H9 (cell line): ENCODE data around the gene SLC2A10. TPM values are rescaled to one million over a fixed set of nuclear protein-coding genes. Genes with fewer than 3 reads are reported as not detected.

Experiments
- DNase-seq: peaks from one replicate; pipeline ENCODE4 v3.0.0-alpha.2; 2017
- H2AFZ ChIP-seq: one replicate; pipeline ENCODE4 v1.6.1; 2013; ENCODE audit warnings: mild to moderate bottlenecking, low read length, control low read depth, moderate library complexity
- H2AK5ac ChIP-seq: 2 replicates; pipeline ENCODE4 v1.6.1; 2013; ENCODE audit warnings: low read length, control low read depth, mixed read lengths; ENCODE audit not compliant: insufficient read length
- H2BK120ac ChIP-seq: one replicate; pipeline ENCODE4 v1.6.1; 2013; ENCODE audit warnings: low read depth, mild to moderate bottlenecking, low read length, control low read depth, inconsistent platforms; ENCODE audit not compliant: poor library complexity, severe bottlenecking
- H2BK12ac ChIP-seq: 2 replicates; pipeline ENCODE4 v1.6.1; 2013; ENCODE audit warnings: low read length, control low read depth, mixed read lengths, low read depth; ENCODE audit not compliant: insufficient read length
- H2BK15ac ChIP-seq: 2 replicates; pipeline ENCODE4 v1.6.1; 2013; ENCODE audit warnings: low read depth, low read length, control low read depth
- H2BK20ac ChIP-seq: one replicate; pipeline ENCODE4 v1.6.1; 2013; ENCODE audit warnings: low read depth, mild to moderate bottlenecking, low read length, control low read depth, inconsistent platforms; ENCODE audit not compliant: poor library complexity, severe bottlenecking
- H2BK5ac ChIP-seq: 2 replicates; pipeline ENCODE4 v1.6.1; 2013; ENCODE audit warnings: low read length, control low read depth, mixed read lengths; ENCODE audit not compliant: insufficient read length
- H3K14ac ChIP-seq: 2 replicates; pipeline ENCODE4 v1.6.1; 2013; ENCODE audit warnings: low read length, control low read depth; ENCODE audit not compliant: insufficient read depth
- H3K18ac ChIP-seq: 2 replicates; pipeline ENCODE4 v1.6.1; 2013; ENCODE audit warnings: low read depth, mild to moderate bottlenecking, mixed read lengths, low read length, control low read depth; ENCODE audit not compliant: insufficient read length
- H3K23ac ChIP-seq: 2 replicates; pipeline ENCODE4 v1.6.1; 2013; ENCODE audit warnings: low read length, control low read depth, mixed read lengths, low read depth; ENCODE audit not compliant: insufficient read length
- H3K23me2 ChIP-seq: 2 replicates; pipeline ENCODE4 v1.6.1; 2013; ENCODE audit warnings: low read depth, mild to moderate bottlenecking, mixed read lengths, low read length, control low read depth; ENCODE audit not compliant: insufficient read length, poor library complexity, severe bottlenecking
- H3K27ac ChIP-seq: 2 replicates; pipeline ENCODE4 v1.5.1; 2013; ENCODE audit warnings: low read length, control low read depth, mixed read lengths, low read depth; ENCODE audit not compliant: insufficient read length
- H3K27me3 ChIP-seq: 2 replicates; pipeline ENCODE4 v1.6.1; 2013; ENCODE audit warnings: low read length, control low read depth, inconsistent platforms; ENCODE audit not compliant: insufficient read depth
- H3K4ac ChIP-seq: 2 replicates; pipeline ENCODE4 v1.6.1; 2013; ENCODE audit warnings: low read depth, mild to moderate bottlenecking, control low read depth, inconsistent platforms, low read length, moderate library complexity
- H3K4me1 ChIP-seq: 2 replicates; pipeline ENCODE4 v1.6.1; 2013; ENCODE audit warnings: low read length, control low read depth, inconsistent platforms; ENCODE audit not compliant: insufficient read depth
- H3K4me2 ChIP-seq: 2 replicates; pipeline ENCODE4 v1.6.1; 2013; ENCODE audit warnings: low read length, control low read depth, mixed read lengths; ENCODE audit not compliant: insufficient read length, insufficient read depth
- H3K56ac ChIP-seq: 2 replicates; pipeline ENCODE4 v1.6.1; 2013; ENCODE audit warnings: low read depth, mild to moderate bottlenecking, mixed read lengths, low read length, control low read depth; ENCODE audit not compliant: insufficient read length
- H3K79me1 ChIP-seq: 2 replicates; pipeline ENCODE4 v1.6.1; 2013; ENCODE audit warnings: low read depth, mild to moderate bottlenecking, moderate library complexity, low read length, control low read depth, inconsistent platforms; ENCODE audit not compliant: insufficient read depth, poor library complexity, severe bottlenecking
- H3K79me2 ChIP-seq: 2 replicates; pipeline ENCODE4 v1.6.1; 2013; ENCODE audit warnings: low read length, control low read depth, inconsistent platforms; ENCODE audit not compliant: insufficient read depth
- H3K9ac ChIP-seq: 2 replicates; pipeline ENCODE4 v1.6.1; 2013; ENCODE audit warnings: low read length, control low read depth, mixed read lengths; ENCODE audit not compliant: insufficient read length; ENCODE audit errors: extremely low read depth
- H3K9me3 ChIP-seq: one replicate; pipeline ENCODE4 v1.6.1; 2013; ENCODE audit warnings: low read depth, low read length, inconsistent platforms; ENCODE audit not compliant: control insufficient read depth
- H3T11ph ChIP-seq: one replicate; pipeline ENCODE4 v1.6.1; 2013; ENCODE audit warnings: mild to moderate bottlenecking, low read length, control low read depth, inconsistent platforms
- H4K20me1 ChIP-seq: one replicate; pipeline ENCODE4 v1.6.1; 2013; ENCODE audit not compliant: control insufficient read depth, insufficient read length, insufficient read depth
- H4K5ac ChIP-seq: 2 replicates; pipeline ENCODE4 v1.6.1; 2013; ENCODE audit warnings: low read depth, mild to moderate bottlenecking, mixed read lengths, low read length, control low read depth; ENCODE audit not compliant: insufficient read length
- H4K8ac ChIP-seq: replicated peaks from 2 replicates; pipeline ENCODE4 v1.6.1; 2013; ENCODE audit warnings: low read length, control low read depth, mixed read lengths, low read depth; ENCODE audit not compliant: insufficient read length
- H4K91ac ChIP-seq: 2 replicates; pipeline ENCODE4 v1.6.1; 2013; ENCODE audit warnings: low read depth, mild to moderate bottlenecking, moderate library complexity, mixed read lengths, low read length, control low read depth; ENCODE audit not compliant: insufficient read length
- H3K27ac Mint-ChIP-seq, 3 experiments: 2 replicates in 2 of 3; 3 replicates in 1 of 3; pipeline ENCODE4 v1.8.0; 2020 to 2021; ENCODE audit warnings: mixed read lengths in 3 of 3, mild to moderate bottlenecking in 1 of 3, moderate library complexity in 1 of 3
- H3K27me3 Mint-ChIP-seq: 2 replicates; pipeline ENCODE4 v1.8.0; 2021; ENCODE audit warnings: low read depth, mild to moderate bottlenecking, moderate library complexity, mixed read lengths
- H3K36me3 Mint-ChIP-seq, 3 experiments: 2 replicates in 2 of 3; 3 replicates in 1 of 3; pipeline ENCODE4 v1.8.0; 2020 to 2021; ENCODE audit warnings: low read depth in 3 of 3, mixed read lengths in 3 of 3; ENCODE audit not compliant: insufficient read depth in 1 of 3
- H3K4me1 Mint-ChIP-seq, 2 experiments: 2 replicates each; pipeline ENCODE4 v1.8.0; 2020; ENCODE audit warnings: mixed read lengths in 2 of 2
- H3K4me3 Mint-ChIP-seq, 2 experiments: 2 replicates in 1 of 2; 3 replicates in 1 of 2; pipeline ENCODE4 v1.8.0; 2020 to 2021; ENCODE audit warnings: mild to moderate bottlenecking in 2 of 2, mixed read lengths in 2 of 2, moderate library complexity in 1 of 2
- H3K9me3 Mint-ChIP-seq, 2 experiments: 2 replicates in 1 of 2; 3 replicates in 1 of 2; pipeline ENCODE4 v1.8.0; 2020; ENCODE audit warnings: mild to moderate bottlenecking in 2 of 2, mixed read lengths in 2 of 2, moderate library complexity in 1 of 2
- WGBS: extraction: QIAGEN DNeasy Blood & Tissue Kit; methylation state at CpG from one replicate; pipeline ENCODE4 v1.1.7; 2013; ENCODE audit warnings: missing lambda C conversion rate, low lambda C conversion rate, mixed read lengths; ENCODE audit not compliant: insufficient read length; ENCODE audit errors: extremely low coverage; 5-methylcytosine and 5-hydroxymethylcytosine counted together
- total RNA-seq: library from RNA; stranded (reverse); gene quantifications from 2 replicates; pipeline ENCODE4 v1.2.1, GENCODE V29; 2021
- TF ChIP-seq, protein P1 (sequence below): fragments of 200-600 bp; sonication (generic); conservative IDR thresholded peaks from 3 replicates; pipeline ENCODE4 v1.8.0; 2021; ENCODE audit warnings: antibody characterized with exemption, mild to moderate bottlenecking

Gene SLC2A10
- total RNA-seq, 1 experiment from 2014 or later = 8.2 TPM

GRCh38 chr20:46705378-46705729 lies 4.1 kb upstream of the SLC2A10 start:
- WGBS = no CpG with 5 or more reads among the region's 4 CpGs

More at GRCh38 chr20:46705378-46705729, 4.1 kb upstream of the SLC2A10 start:
- H2BK20ac ChIP-seq = no peak overlapping the region
- no peak overlapping the region for H3K14ac ChIP-seq
- H3T11ph ChIP-seq = no peak overlapping the region
- H4K8ac ChIP-seq = no peak overlapping the region
- Mint-ChIP-seq H3K9me3 (peaks cover 13 to 22% of the 10 kb centered on the region in 2 experiments), H3K27ac (peak overlapping the region in 1 of 3 experiments; percentile 8; a peak in 3 of 7 replicates), H3K4me3 (no peak overlapping the region), H3K4me1 (peaks cover 55 to 61% of the 10 kb centered on the region in 2 experiments), H3K36me3 (peaks cover 3 to 18% (median 4%) of the 10 kb centered on the region in 3 experiments; a peak in 6 of 7 replicates), H3K27me3 (peaks cover 6% of the 10 kb centered on the region)
- peaks cover 6% of the 10 kb centered on the region for H3K9me3 ChIP-seq
- H2BK12ac ChIP-seq = no peak overlapping the region
- H2BK15ac ChIP-seq = no peak overlapping the region
- no peak overlapping the region for H3K9ac ChIP-seq
- H2BK5ac ChIP-seq = no peak overlapping the region
- H3K4me1 ChIP-seq = no peaks in the 10 kb centered on the region; the same call in 1 of the 2 replicates
- no peak overlapping the region for H3K27ac ChIP-seq
- H2AFZ ChIP-seq = no peak overlapping the region
- no peak overlapping the region for H4K5ac ChIP-seq
- peaks cover 5% of the 10 kb centered on the region for H3K23me2 ChIP-seq
- no peak overlapping the region for H4K91ac ChIP-seq
- no peak overlapping the region for H2BK120ac ChIP-seq
- no peak overlapping the region for H3K56ac ChIP-seq
- H3K4ac ChIP-seq = no peak overlapping the region
- H2AK5ac ChIP-seq = no peak overlapping the region
- no peak overlapping the region for H3K4me2 ChIP-seq
- no peaks in the 10 kb centered on the region for H3K79me1 ChIP-seq
- H3K79me2 ChIP-seq = no peaks in the 10 kb centered on the region
- H3K23ac ChIP-seq = no peak overlapping the region
- H3K18ac ChIP-seq = no peak overlapping the region
- TF ChIP-seq, protein P1, sequence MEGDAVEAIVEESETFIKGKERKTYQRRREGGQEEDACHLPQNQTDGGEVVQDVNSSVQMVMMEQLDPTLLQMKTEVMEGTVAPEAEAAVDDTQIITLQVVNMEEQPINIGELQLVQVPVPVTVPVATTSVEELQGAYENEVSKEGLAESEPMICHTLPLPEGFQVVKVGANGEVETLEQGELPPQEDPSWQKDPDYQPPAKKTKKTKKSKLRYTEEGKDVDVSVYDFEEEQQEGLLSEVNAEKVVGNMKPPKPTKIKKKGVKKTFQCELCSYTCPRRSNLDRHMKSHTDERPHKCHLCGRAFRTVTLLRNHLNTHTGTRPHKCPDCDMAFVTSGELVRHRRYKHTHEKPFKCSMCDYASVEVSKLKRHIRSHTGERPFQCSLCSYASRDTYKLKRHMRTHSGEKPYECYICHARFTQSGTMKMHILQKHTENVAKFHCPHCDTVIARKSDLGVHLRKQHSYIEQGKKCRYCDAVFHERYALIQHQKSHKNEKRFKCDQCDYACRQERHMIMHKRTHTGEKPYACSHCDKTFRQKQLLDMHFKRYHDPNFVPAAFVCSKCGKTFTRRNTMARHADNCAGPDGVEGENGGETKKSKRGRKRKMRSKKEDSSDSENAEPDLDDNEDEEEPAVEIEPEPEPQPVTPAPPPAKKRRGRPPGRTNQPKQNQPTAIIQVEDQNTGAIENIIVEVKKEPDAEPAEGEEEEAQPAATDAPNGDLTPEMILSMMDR = no peak
- no peaks in the 10 kb centered on the region for H4K20me1 ChIP-seq
- no peaks in the 10 kb centered on the region for H3K27me3 ChIP-seq
- DNase-seq = no peak
